GM19035 (cell line): ENCODE results near the gene ITM2B.
A peak's percentile ranks its signal among the peaks of the same experiment; 100 is the strongest.

ENCODE experiments used
- ATAC-seq: cut with Tn5 transposase; IDR thresholded peaks from one replicate; pipeline ENCODE4 v1.9.1; 2021; ENCODE audit not compliant: unreplicated experiment

Gene ITM2B

GRCh38 chr13:48303359-48304142 is 70.5 kb downstream of the ITM2B start, which contains the start of gene RB1:
RB1 (plus strand) TSS chr13:48303751; CDS start chr13:48303913, 162 bp downstream.
- peak; percentile 79 for ATAC-seq

DNA sequence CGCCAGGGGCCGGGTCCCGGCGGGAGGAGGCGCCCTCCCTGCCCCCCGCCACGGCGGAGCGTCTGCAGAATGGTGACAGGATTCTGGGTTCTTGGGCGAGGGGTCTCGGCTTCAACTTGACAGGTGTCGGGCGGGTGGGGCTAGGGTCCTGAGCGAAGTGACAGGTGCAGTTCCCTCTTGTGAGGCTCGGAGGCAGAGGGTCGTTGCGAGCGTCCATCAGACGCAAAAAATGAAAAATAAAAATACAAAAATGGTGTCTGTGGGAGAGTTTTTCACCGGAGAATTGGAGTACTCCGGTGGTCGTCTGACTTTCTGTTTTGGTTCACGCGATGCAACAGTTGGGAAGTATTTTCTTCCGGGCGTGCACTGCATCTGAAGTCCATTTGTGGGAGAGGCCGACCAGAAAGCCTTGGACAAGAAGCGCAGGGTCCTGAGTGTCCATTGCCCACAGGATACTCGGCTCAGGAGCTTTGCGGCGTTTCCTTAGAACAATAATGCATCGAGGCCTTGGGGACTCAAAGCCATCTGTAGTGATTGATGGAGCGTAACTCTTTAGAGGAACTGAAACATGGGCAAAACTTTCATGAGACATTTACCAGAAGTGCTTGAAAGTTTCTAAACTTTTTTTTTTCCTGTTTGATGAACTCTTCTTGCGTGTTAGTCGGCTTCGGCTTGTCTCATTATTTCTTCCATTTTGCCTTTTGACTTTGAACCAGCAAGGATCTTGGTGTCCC is 71.3 kb downstream of the ITM2B start:
- peak; percentile 60 for ATAC-seq

GRCh38 chr13:48311223-48311622 is 78.2 kb downstream of the ITM2B start:
- no peak for ATAC-seq

GRCh38 chr13:48315969-48316650 is 83.1 kb downstream of the ITM2B start:
- no peak for ATAC-seq

DNA sequence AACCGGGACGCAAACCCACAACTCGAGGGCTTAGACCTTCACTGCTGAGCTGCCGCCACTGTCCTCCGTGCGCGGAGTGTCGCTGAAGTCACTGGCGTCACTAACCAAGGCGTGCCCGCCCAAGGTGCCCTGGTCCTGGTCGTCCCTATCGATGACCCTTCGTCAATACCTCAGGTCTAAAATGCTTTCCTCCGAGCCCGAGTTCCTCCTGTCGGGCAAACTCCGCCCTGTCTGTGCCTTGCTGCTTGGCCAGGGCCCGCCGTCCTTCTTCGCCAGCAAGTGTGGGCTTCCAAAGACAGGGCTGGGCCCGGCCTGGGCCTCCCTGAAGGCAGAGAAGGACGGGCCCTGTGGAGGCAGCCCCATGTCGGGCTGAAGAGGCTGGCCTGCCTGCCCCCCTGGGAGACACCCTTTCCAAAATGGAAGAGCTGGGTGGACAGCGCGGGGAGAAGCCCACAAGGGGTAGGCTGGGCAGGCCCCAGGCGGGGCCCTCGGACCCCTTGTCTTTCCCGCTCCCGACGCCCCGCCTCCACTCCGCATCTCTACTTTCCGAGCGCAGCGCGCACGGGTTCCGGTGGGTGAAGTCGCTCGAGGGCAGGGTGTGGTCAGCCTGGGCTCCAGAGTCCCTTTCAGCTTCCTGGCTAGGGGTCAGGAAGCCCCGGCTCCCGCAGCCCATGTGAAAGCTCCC is 84.0 kb downstream of the ITM2B start:
- no peak for ATAC-seq

DNA sequence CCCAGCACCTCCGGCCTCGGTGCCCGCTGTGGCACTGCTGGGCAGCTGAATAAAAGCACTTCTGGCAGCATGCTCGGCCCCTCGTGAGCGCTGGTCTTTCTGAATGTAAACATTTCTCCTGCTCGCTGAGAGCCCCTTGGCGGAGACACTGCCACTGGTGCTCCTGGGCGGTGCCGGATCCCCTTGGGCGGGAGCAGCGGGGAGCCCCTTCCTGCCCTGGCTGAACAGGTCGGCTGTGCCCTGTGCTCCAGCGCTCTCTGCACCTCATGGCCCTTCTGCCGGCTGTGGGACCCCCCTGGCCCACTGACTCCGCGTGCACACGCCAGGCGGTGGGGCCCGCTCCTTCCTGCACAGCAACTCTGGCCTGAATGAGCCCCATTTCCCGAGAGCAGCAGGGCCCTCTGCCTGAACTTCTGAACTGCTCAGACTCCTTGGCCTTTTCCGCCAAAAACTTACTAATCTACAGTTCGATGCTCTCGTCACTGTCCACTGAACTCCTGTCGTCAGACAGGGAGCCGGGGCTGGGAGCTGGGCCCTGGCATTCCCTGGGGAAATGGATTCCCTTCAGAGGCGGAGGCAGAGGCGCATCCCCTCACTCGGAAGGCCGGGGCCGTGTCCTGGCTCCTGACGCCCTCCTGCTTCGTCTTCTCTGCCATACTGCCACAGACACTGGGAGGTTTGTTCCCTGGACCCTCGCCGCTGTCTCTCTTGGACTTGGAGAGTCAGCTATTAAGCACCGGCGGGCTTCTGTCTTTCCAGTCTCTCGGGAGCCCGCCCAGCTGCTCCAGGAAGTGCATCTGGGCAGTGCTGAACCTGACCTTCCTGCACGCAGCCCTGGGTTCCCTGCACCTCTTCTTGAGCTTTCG is 84.7 kb downstream of the ITM2B start:
- no peak for ATAC-seq

GRCh38 chr13:48318377-48318811 is 85.4 kb downstream of the ITM2B start:
- ATAC-seq: no peak

GRCh38 chr13:48318821-48319511 is 86.0 kb downstream of the ITM2B start:
- no peak for ATAC-seq
